HEK293T (cell line): Measurements from ENCODE around the gene LRRC10B.

Experiments
- BHLHE40 ChIP-seq: fragments of 450-650 bp; IDR thresholded peaks from 2 replicates; pipeline ENCODE4 v1.6.1; 2016; ENCODE audit warnings: mild to moderate bottlenecking, moderate library complexity, borderline replicate concordance
- CTBP1 ChIP-seq: fragments of 450-650 bp; IDR thresholded peaks from 2 replicates; pipeline ENCODE4 v1.6.1; 2016; ENCODE audit warnings: borderline replicate concordance
- FOXM1 ChIP-seq: fragments of 450-650 bp; IDR thresholded peaks from 2 replicates; pipeline ENCODE4 v1.6.1; 2017; ENCODE audit warnings: mild to moderate bottlenecking, borderline replicate concordance
- HDGF ChIP-seq: fragments of 450-650 bp; IDR thresholded peaks from 2 replicates; pipeline ENCODE4 v1.6.1; 2017; ENCODE audit warnings: antibody characterized with exemption, borderline replicate concordance
- LEF1 ChIP-seq: fragments of 450-650 bp; IDR thresholded peaks from 2 replicates; pipeline ENCODE4 v1.6.1; 2017; ENCODE audit warnings: mild to moderate bottlenecking, borderline replicate concordance
- NFRKB ChIP-seq: fragments of 450-650 bp; IDR thresholded peaks from 2 replicates; pipeline ENCODE4 v1.6.1; 2016; ENCODE audit warnings: mild to moderate bottlenecking, moderate library complexity
- PKNOX1 ChIP-seq: fragments of 450-650 bp; IDR thresholded peaks from 2 replicates; pipeline ENCODE4 v1.6.1; 2016
- SUZ12 ChIP-seq: fragments of 450-650 bp; IDR thresholded peaks from 2 replicates; pipeline ENCODE4 v1.6.1; 2016; ENCODE audit warnings: mild to moderate bottlenecking
- TARDBP ChIP-seq: fragments of 450-650 bp; IDR thresholded peaks from 2 replicates; pipeline ENCODE4 v1.6.1; 2016
- ZNF384 ChIP-seq: fragments of 450-650 bp; IDR thresholded peaks from 2 replicates; pipeline ENCODE4 v1.6.1; 2016

GRCh38 chr11:61480994-61481335 lies 27.6 kb upstream of the LRRC10B start:
- TF ChIP-seq BHLHE40 (no peak), FOXM1 (no peak), PKNOX1 (no peak), SUZ12 (no peak), TARDBP (no peak), ZNF384 (no peak), CTBP1 (no peak), NFRKB (no peak), HDGF (no peak), LEF1 (no peak)
